CD4-positive, CD25-positive, alpha-beta regulatory T cell (primary cell): Measurements from ENCODE around the gene ADCY2. TPM values are rescaled to one million over a fixed set of nuclear protein-coding genes. Genes with fewer than 3 reads are reported as not detected.

Experiments
- ATAC-seq, 2 donors: fragments of 150-1000 bp; cut with Tn5 transposase; one replicate each; pipeline ENCODE4 v1.10.0; 2021; ENCODE audit warnings: low read depth in 2 of 2, moderate number of reproducible peaks in 2 of 2, moderate library complexity in 1 of 2
- DNase-seq, 3 donors: peaks; one replicate each; pipeline versions ENCODE4 v3.0.0 to v3.0.0-alpha.2; 2012 to 2022; ENCODE audit warnings: mixed read lengths in 1 of 3
- H3K27ac ChIP-seq: one replicate; pipeline ENCODE4 v1.7.0; 2013; ENCODE audit warnings: mild to moderate bottlenecking, low read length; ENCODE audit not compliant: insufficient read depth, poor library complexity, severe bottlenecking
- H3K27me3 ChIP-seq: one replicate; pipeline ENCODE4 v1.7.0; 2013; ENCODE audit warnings: low read length; ENCODE audit not compliant: control insufficient read depth, insufficient read depth
- H3K36me3 ChIP-seq: one replicate; pipeline ENCODE4 v1.7.0; 2013; ENCODE audit warnings: mild to moderate bottlenecking, low read length, moderate library complexity; ENCODE audit not compliant: control insufficient read depth, insufficient read depth
- H3K4me1 ChIP-seq: 2 replicates; pipeline ENCODE4 v1.7.0; 2013; ENCODE audit warnings: mild to moderate bottlenecking, low read length; ENCODE audit not compliant: insufficient read depth, control insufficient read depth, poor library complexity, severe bottlenecking
- H3K4me3 ChIP-seq: one replicate; pipeline ENCODE4 v1.7.0; 2013; ENCODE audit warnings: low read depth, mild to moderate bottlenecking, low read length, moderate library complexity
- H3K9me3 ChIP-seq, 2 experiments: 1 replicate in 1 of 2; 2 replicates in 1 of 2; pipeline ENCODE4 v1.7.0; 2013; ENCODE audit warnings: low read length in 2 of 2, mild to moderate bottlenecking in 1 of 2, moderate library complexity in 1 of 2; ENCODE audit not compliant: control insufficient read depth in 2 of 2
- H3K27ac Mint-ChIP-seq, 3 donors: one replicate each; pipeline ENCODE4 v1.8.0; 2020 to 2022; ENCODE audit warnings: mild to moderate bottlenecking in 3 of 3, mixed read lengths in 3 of 3, moderate library complexity in 2 of 3
- H3K27me3 Mint-ChIP-seq: one replicate; pipeline ENCODE4 v1.8.0; 2022; ENCODE audit warnings: mild to moderate bottlenecking, mixed read lengths
- H3K36me3 Mint-ChIP-seq: one replicate; pipeline ENCODE4 v1.8.0; 2020; ENCODE audit warnings: mixed read lengths
- H3K4me1 Mint-ChIP-seq, 4 donors: one replicate each; pipeline ENCODE4 v1.8.0; 2020 to 2022; ENCODE audit warnings: mixed read lengths in 4 of 4, mild to moderate bottlenecking in 1 of 4
- H3K4me3 Mint-ChIP-seq, 4 donors: one replicate each; pipeline ENCODE4 v1.8.0; 2020 to 2022; ENCODE audit warnings: mild to moderate bottlenecking in 4 of 4, mixed read lengths in 4 of 4, moderate library complexity in 3 of 4
- H3K9me3 Mint-ChIP-seq, 7 donors: one replicate each; pipeline ENCODE4 v1.8.0; 2020 to 2022; ENCODE audit warnings: mixed read lengths in 7 of 7, mild to moderate bottlenecking in 3 of 7, moderate library complexity in 2 of 7
- polyA plus RNA-seq, 4 donors: library from polyadenylated mRNA; unstranded; fragments of 300-500 nt; fragmentation: Illumina TruSeq; gene quantifications; one replicate each; pipeline ENCODE4 v1.2.3, GENCODE V29; 2021
- total RNA-seq: library from RNA; stranded (reverse); gene quantifications from one replicate; pipeline ENCODE4 v1.2.3, GENCODE V29; 2022

Gene ADCY2
- total and polyA plus RNA-seq, 5 donors from 2014 or later, result not detected

DNA sequence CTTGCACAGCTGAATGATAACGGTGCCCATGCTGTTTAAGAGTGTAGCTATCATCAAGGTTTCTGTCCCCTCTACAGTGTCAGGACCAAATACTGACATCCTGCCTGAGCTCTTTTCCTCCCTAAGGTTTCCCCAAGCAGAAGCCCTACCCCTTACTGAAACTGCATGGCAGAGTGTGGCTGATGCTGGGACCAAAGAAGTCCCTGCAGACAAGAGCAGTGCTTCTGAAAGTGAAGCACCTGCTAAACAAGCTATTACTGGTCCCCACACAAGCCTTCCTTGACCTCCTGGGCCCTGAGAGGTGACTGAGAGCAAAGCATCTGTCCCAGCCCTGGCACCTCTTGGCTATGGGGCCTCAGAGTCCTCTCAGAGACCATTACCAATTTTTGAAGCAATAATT is 398.9 kb downstream of the ADCY2 start:
- H3K4me3 ChIP-seq, result no peak overlapping the region
- H3K36me3 Mint-ChIP-seq, result no peaks in the 10 kb centered on the region
- no peaks in the 10 kb centered on the region for H3K4me1 ChIP-seq
- ATAC-seq (no peak), DNase-seq (no peak)
- no peak overlapping the region for H3K4me3 Mint-ChIP-seq
- H3K27me3 Mint-ChIP-seq, result no peaks in the 10 kb centered on the region
- no peaks in the 10 kb centered on the region for H3K9me3 Mint-ChIP-seq
- H3K27ac Mint-ChIP-seq, result no peak overlapping the region
- peaks cover 4% of the 10 kb centered on the region for H3K27me3 ChIP-seq
- no peaks in the 10 kb centered on the region for H3K4me1 Mint-ChIP-seq
- no peaks in the 10 kb centered on the region for H3K36me3 ChIP-seq
- H3K9me3 ChIP-seq, result no peaks in the 10 kb centered on the region
- H3K27ac ChIP-seq, result no peak overlapping the region

DNA sequence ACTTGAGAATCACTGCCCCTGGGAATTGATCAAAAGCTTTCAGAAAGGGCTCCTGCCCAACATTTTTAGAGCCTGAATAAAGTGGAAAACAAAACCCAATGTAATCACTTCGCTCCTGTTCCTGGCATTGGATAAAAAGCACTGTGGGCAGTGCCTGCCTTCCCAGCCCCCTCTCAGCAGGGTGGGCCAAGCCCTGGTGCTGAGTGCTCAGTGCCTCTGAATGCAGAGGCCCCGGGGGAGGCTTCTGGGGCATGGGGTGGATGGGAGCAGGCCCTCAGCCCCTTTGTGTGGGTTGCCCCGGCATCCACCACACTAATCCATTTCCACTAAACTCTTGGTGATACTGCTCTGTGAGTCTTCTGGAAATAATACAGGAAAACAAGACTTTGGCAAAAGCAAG is 399.4 kb downstream of the ADCY2 start:
- no peak for DNase-seq
- no peak overlapping the region for H3K27ac Mint-ChIP-seq

DNA sequence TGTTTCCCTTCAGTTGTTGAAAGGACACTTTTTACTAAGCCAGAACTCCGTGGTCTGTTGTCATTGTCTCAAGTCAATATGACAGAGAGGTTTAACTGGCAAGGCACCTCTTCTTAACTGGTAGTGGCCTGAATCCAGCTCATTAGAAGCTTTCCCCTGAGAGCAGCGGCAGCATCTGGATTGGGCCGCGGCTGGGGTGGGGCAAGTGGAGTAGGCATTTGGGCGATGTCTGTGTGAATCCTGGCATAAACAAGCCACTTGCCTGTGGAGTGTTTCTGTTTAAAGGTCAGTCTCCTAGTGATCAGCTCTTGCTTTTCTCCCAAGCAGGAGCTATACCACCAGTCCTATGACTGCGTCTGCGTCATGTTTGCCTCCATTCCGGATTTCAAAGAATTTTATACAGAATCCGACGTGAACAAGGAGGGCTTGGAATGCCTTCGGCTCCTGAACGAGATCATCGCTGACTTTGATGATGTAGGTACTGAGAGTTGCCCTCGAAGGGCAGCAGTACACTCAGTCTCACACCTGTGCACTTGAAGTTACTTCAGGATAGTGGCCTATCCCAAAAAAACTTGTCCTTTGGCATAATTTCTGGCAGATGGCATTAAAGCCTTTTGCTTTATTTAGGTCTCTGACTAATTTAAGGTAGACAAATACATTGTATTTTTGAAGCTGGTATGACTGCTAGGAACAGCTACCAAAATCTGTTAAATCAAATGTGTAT is 406.1 kb downstream of the ADCY2 start:
- Histone ChIP-seq H3K36me3 (no peaks in the 10 kb centered on the region), H3K27me3 (no peaks in the 10 kb centered on the region), H3K4me1 (no peaks in the 10 kb centered on the region), H3K4me3 (no peak overlapping the region), H3K27ac (no peak overlapping the region), H3K9me3 (no peaks in the 10 kb centered on the region)
- no peak overlapping the region for H3K27ac Mint-ChIP-seq
- no peaks in the 10 kb centered on the region for H3K27me3 Mint-ChIP-seq
- no peaks in the 10 kb centered on the region for H3K4me1 Mint-ChIP-seq
- ATAC-seq, result no peak
- no peaks in the 10 kb centered on the region for H3K9me3 Mint-ChIP-seq
- H3K36me3 Mint-ChIP-seq, result no peaks in the 10 kb centered on the region
- no peak for DNase-seq
- H3K4me3 Mint-ChIP-seq, result no peak overlapping the region

More for the DNA sequence above, 399.4 kb downstream of the ADCY2 start:
- no peaks in the 10 kb centered on the region for H3K36me3 Mint-ChIP-seq
- H3K36me3 ChIP-seq, result no peaks in the 10 kb centered on the region
- no peak for ATAC-seq
- H3K9me3 Mint-ChIP-seq, result no peaks in the 10 kb centered on the region
- H3K4me3 Mint-ChIP-seq, result no peak overlapping the region
- no peak overlapping the region for H3K4me3 ChIP-seq
- no peaks in the 10 kb centered on the region for H3K4me1 Mint-ChIP-seq
- no peak overlapping the region for H3K27ac ChIP-seq
- no peaks in the 10 kb centered on the region for H3K4me1 ChIP-seq
- no peaks in the 10 kb centered on the region for H3K27me3 Mint-ChIP-seq
- H3K9me3 ChIP-seq, result no peaks in the 10 kb centered on the region
- H3K27me3 ChIP-seq, result peaks cover 4% of the 10 kb centered on the region

DNA sequence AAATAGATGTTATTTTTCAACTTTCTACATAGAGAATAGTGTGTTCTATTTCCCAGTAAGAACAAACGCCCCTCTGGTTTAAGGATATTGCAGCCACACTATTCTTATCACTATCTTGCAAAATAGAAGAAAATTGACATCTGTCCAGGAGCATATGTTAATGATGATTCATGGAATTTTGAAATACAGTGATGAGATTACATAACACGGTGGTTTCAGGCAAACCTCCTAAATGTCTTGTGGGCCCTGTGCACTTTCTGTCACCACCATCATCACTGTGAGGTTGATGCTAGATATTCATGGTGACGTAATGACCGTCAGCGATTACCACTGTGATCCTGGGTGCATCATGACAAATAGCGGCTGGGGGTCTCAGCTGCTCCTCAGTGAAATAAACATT is 406.9 kb downstream of the ADCY2 start:
- Mint-ChIP-seq H3K9me3 (no peaks in the 10 kb centered on the region), H3K4me1 (no peaks in the 10 kb centered on the region), H3K27ac (no peak overlapping the region), H3K4me3 (no peak overlapping the region), H3K36me3 (no peaks in the 10 kb centered on the region), H3K27me3 (no peaks in the 10 kb centered on the region)
- no peaks in the 10 kb centered on the region for H3K36me3 ChIP-seq
- no peak for ATAC-seq
- H3K27me3 ChIP-seq, result no peaks in the 10 kb centered on the region
- DNase-seq, result no peak
- no peaks in the 10 kb centered on the region for H3K4me1 ChIP-seq
- no peak overlapping the region for H3K27ac ChIP-seq
- no peaks in the 10 kb centered on the region for H3K9me3 ChIP-seq
- H3K4me3 ChIP-seq, result no peak overlapping the region

DNA sequence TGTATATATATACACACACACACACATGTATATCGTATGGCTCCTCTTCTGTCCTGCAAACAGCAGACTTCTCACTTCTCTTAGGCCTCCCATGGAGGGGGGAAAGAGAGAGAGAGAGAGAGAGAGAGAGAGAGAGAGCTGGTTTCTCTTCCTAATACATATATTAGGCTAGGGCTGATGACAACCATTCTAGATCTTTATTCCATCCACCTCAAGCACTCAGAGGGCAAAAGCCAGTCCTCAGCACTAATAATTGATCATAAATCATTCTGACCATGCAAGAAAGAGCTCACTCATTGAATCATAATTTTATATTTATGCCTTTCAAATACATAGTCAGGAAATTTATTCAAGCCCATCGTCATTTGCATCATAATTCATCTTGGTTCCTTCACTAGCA is 408.0 kb downstream of the ADCY2 start:
- Histone ChIP-seq H3K4me1 (no peaks in the 10 kb centered on the region), H3K9me3 (no peaks in the 10 kb centered on the region), H3K36me3 (no peaks in the 10 kb centered on the region), H3K4me3 (no peak overlapping the region), H3K27ac (no peak overlapping the region), H3K27me3 (no peaks in the 10 kb centered on the region)
- H3K27ac Mint-ChIP-seq, result no peak overlapping the region
- no peak for ATAC-seq
- no peak overlapping the region for H3K4me3 Mint-ChIP-seq
- no peaks in the 10 kb centered on the region for H3K36me3 Mint-ChIP-seq
- DNase-seq, result no peak
- H3K27me3 Mint-ChIP-seq, result no peaks in the 10 kb centered on the region
- peaks cover 0 to 1% (median 0%) of the 10 kb centered on the region in 7 donors for H3K9me3 Mint-ChIP-seq
- H3K4me1 Mint-ChIP-seq, result no peaks in the 10 kb centered on the region

DNA sequence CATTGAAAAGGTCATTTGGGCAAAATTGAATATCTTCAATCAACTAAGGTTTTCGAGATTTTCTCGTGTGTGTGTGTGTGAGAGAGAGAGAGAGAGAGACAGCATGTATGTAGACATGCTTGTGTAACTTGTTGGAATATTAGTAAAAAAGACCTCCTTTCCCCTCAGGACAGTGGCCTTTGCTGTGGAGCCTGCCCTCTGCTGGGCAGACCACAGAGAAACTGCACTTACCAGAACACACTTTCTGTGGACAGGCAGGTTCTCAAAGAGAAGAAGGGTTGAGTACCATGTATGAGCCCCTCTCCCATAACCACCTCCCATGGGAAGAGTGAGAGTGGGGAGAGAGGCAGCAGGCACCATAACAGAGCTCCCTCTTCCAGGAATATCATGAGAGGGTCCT is 409.4 kb downstream of the ADCY2 start:
- no peaks in the 10 kb centered on the region for H3K27me3 Mint-ChIP-seq
- H3K27ac ChIP-seq, result no peak overlapping the region
- H3K9me3 Mint-ChIP-seq, result peaks cover 0 to 1% (median 0%) of the 10 kb centered on the region in 7 donors
- no peak for DNase-seq
- H3K27ac Mint-ChIP-seq, result no peak overlapping the region
- H3K4me1 ChIP-seq, result no peaks in the 10 kb centered on the region
- H3K36me3 ChIP-seq, result no peaks in the 10 kb centered on the region
- H3K9me3 ChIP-seq, result no peaks in the 10 kb centered on the region
- H3K4me3 Mint-ChIP-seq, result no peak overlapping the region
- H3K27me3 ChIP-seq, result peaks cover under 1% of the 10 kb centered on the region
- no peaks in the 10 kb centered on the region for H3K36me3 Mint-ChIP-seq
- no peaks in the 10 kb centered on the region for H3K4me1 Mint-ChIP-seq
- ATAC-seq, result no peak
- no peak overlapping the region for H3K4me3 ChIP-seq

DNA sequence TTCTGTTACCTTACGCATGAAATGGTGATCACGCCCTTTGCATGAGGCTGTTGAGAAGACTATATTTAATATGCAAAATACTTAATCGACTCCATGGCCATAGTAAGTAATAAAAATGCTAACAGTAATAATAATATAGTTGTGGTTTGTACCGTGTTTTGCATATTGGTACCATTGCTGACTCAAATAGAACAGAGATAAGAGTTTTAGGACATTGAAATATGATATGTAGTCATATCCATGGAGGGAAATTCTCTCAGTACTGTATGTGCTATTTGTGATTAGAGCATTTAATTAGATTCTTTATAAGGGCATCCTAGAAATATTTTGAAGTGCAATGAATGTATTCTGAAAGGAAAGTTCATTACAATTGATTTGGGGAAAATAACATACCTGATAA is 413.1 kb downstream of the ADCY2 start:
- H3K27me3 ChIP-seq, result peaks cover 3% of the 10 kb centered on the region
- Mint-ChIP-seq H3K27ac (no peak overlapping the region), H3K27me3 (peaks cover 9% of the 10 kb centered on the region), H3K9me3 (peaks cover 0 to 1% (median 0%) of the 10 kb centered on the region in 7 donors), H3K36me3 (no peaks in the 10 kb centered on the region), H3K4me3 (no peak overlapping the region), H3K4me1 (no peaks in the 10 kb centered on the region)
- no peak overlapping the region for H3K4me3 ChIP-seq
- no peaks in the 10 kb centered on the region for H3K4me1 ChIP-seq
- DNase-seq (no peak), ATAC-seq (no peak)
- H3K36me3 ChIP-seq, result no peaks in the 10 kb centered on the region
- H3K27ac ChIP-seq, result no peak overlapping the region
- no peaks in the 10 kb centered on the region for H3K9me3 ChIP-seq

DNA sequence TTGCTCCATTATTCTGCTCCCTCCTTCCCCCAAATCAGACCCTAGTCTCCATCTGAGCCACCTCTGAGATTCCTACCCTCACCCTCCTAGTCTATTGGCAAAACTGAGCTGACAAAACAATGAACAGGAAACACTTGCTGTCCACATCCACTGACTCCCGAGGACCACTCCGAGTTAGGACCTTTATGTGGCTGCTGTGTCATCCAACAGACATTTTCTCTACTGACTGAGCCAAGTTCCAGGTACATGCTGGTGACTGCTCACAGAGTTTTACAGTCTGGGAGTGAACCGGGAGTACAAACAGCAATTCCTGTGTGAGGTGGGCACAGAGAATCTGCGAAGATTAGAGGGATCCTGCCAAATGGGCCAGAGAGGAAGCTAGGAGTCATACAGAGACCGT is 415.8 kb downstream of the ADCY2 start:
- Histone ChIP-seq H3K4me3 (no peak overlapping the region), H3K9me3 (no peaks in the 10 kb centered on the region), H3K4me1 (no peaks in the 10 kb centered on the region), H3K36me3 (no peaks in the 10 kb centered on the region), H3K27ac (no peak overlapping the region), H3K27me3 (peaks cover 3% of the 10 kb centered on the region)
- Mint-ChIP-seq H3K4me3 (no peak overlapping the region), H3K9me3 (peaks cover 0 to 1% (median 0%) of the 10 kb centered on the region in 7 donors), H3K4me1 (peaks cover 0 to 4% (median 0%) of the 10 kb centered on the region in 4 donors), H3K36me3 (no peaks in the 10 kb centered on the region), H3K27ac (no peak overlapping the region), H3K27me3 (peaks cover 26% of the 10 kb centered on the region)
- no peak for DNase-seq
- no peak for ATAC-seq
